DND-41 (cell line): Measurements from ENCODE around the gene DIPK1C.

Experiments used
- CTCF ChIP-seq: IDR thresholded peaks from 2 replicates; pipeline ENCODE4 v1.5.1; 2012; ENCODE audit warnings: borderline replicate concordance, low read length, moderate library complexity, mild to moderate bottlenecking; ENCODE audit not compliant: poor library complexity, severe bottlenecking; ENCODE audit errors: extremely low read depth
- EZH2 ChIP-seq: IDR thresholded peaks from 3 replicates; pipeline ENCODE4 v1.6.1; 2012; ENCODE audit warnings: borderline replicate concordance, low read depth, mild to moderate bottlenecking, moderate library complexity, low read length, inconsistent platforms; ENCODE audit not compliant: severe bottlenecking

DNA sequence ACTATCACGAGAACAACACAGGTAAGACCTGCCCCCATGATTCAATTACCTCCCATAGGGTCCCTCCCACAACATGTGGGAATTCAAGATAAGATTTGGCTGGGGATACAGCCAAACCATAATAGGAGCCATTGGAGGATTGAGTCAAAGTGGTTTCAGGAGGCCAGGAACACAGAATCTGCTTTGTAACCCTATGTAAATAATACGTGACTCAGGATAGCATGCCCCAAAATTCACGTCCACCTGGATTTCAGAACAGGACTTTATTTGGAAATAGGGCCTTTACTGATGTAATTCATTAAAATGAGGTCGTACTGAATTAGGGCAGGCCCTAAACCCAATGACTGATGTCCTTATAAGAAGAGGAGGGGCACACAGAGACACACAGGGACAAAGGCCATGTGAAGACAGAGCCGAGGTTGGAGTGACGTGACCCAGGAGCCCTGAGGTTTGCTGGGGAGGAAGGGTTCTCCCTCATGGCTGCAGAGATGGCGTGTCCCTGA, 23.1 kb upstream of the DIPK1C start:
- TF ChIP-seq CTCF = no peak
- TF ChIP-seq EZH2 = no peak
